Natural killer cell (primary cell): ENCODE data around the gene BCAM. TPM values are rescaled to one million over a fixed set of nuclear protein-coding genes. Genes with fewer than 3 reads are reported as not detected.

ENCODE experiments used
- ATAC-seq, 3 donors: fragments of 150-1000 bp in 2 of 3; fragments of 200-7000 bp in 1 of 3; cut with Tn5 transposase; 1 replicate in 1 of 3; 2 replicates in 2 of 3; pipeline ENCODE4 v1.10.0; 2021; ENCODE audit warnings: mild to moderate bottlenecking in 2 of 3, moderate library complexity in 2 of 3
- DNase-seq, 2 donors: peaks; one replicate each; pipeline versions ENCODE4 v3.0.0 to v3.0.0-alpha.2; 2013 to 2021; ENCODE audit warnings: mixed read lengths in 1 of 2
- H3K27ac ChIP-seq: one replicate; pipeline ENCODE4 v1.5.1; 2013; ENCODE audit warnings: mild to moderate bottlenecking, low read length
- H3K27me3 ChIP-seq: one replicate; pipeline ENCODE4 v1.6.1; 2013; ENCODE audit warnings: low read length; ENCODE audit not compliant: control insufficient read depth, insufficient read depth
- H3K36me3 ChIP-seq: one replicate; pipeline ENCODE4 v1.6.1; 2013; ENCODE audit warnings: low read length; ENCODE audit not compliant: control insufficient read depth, insufficient read depth
- H3K4me1 ChIP-seq: one replicate; pipeline ENCODE4 v1.6.1; 2013; ENCODE audit warnings: low read length; ENCODE audit not compliant: control insufficient read depth, insufficient read depth
- H3K4me3 ChIP-seq: one replicate; pipeline ENCODE4 v1.5.1; 2013; ENCODE audit warnings: low read length
- H3K9me3 ChIP-seq: one replicate; pipeline ENCODE4 v1.6.1; 2013; ENCODE audit warnings: low read length; ENCODE audit not compliant: control insufficient read depth, insufficient read depth
- H3K27ac Mint-ChIP-seq, 2 donors: one replicate each; pipeline ENCODE4 v1.8.0; 2022; ENCODE audit warnings: mild to moderate bottlenecking in 2 of 2, mixed read lengths in 2 of 2, moderate library complexity in 1 of 2
- H3K27me3 Mint-ChIP-seq, 2 donors: one replicate each; pipeline ENCODE4 v1.8.0; 2022; ENCODE audit warnings: low read depth in 2 of 2, mixed read lengths in 2 of 2
- H3K36me3 Mint-ChIP-seq: one replicate; pipeline ENCODE4 v1.8.0; 2022; ENCODE audit warnings: mixed read lengths
- H3K4me1 Mint-ChIP-seq, 2 donors: one replicate each; pipeline ENCODE4 v1.8.0; 2022; ENCODE audit warnings: mixed read lengths in 2 of 2
- H3K4me3 Mint-ChIP-seq: one replicate; pipeline ENCODE4 v1.8.0; 2022; ENCODE audit warnings: mild to moderate bottlenecking, moderate library complexity, mixed read lengths
- H3K9me3 Mint-ChIP-seq, 2 donors: one replicate each; pipeline ENCODE4 v1.8.0; 2022; ENCODE audit warnings: mixed read lengths in 2 of 2
- WGBS: methylation state at CpG from one replicate; pipeline ENCODE4 v1.1.7; 2013; ENCODE audit warnings: missing lambda C conversion rate; ENCODE audit not compliant: insufficient coverage; 5-methylcytosine and 5-hydroxymethylcytosine counted together
- intact Hi-C: fragments of 100-400 bp; cut with micrococcal nuclease; formaldehyde crosslinking; loops from one replicate; pipeline ENCODE4 v1.14.2; 2022
- total RNA-seq, 4 donors: library from RNA; stranded (reverse); fragments of 120-200 nt in 1 of 4; gene quantifications; one replicate each; pipeline versions ENCODE4 v1.2.3 to v1.2.4, GENCODE V29; 2013 to 2022
- TF ChIP-seq, protein P1 (sequence below): fragments of 200-600 bp; IDR thresholded peaks from one replicate; pipeline ENCODE4 v1.8.0; 2022; ENCODE audit warnings: antibody characterized with exemption

Gene BCAM
- total RNA-seq, 3 donors from 2014 or later (not counting 1 experiment from before 2014, with no cell fraction given): not detected

DNA sequence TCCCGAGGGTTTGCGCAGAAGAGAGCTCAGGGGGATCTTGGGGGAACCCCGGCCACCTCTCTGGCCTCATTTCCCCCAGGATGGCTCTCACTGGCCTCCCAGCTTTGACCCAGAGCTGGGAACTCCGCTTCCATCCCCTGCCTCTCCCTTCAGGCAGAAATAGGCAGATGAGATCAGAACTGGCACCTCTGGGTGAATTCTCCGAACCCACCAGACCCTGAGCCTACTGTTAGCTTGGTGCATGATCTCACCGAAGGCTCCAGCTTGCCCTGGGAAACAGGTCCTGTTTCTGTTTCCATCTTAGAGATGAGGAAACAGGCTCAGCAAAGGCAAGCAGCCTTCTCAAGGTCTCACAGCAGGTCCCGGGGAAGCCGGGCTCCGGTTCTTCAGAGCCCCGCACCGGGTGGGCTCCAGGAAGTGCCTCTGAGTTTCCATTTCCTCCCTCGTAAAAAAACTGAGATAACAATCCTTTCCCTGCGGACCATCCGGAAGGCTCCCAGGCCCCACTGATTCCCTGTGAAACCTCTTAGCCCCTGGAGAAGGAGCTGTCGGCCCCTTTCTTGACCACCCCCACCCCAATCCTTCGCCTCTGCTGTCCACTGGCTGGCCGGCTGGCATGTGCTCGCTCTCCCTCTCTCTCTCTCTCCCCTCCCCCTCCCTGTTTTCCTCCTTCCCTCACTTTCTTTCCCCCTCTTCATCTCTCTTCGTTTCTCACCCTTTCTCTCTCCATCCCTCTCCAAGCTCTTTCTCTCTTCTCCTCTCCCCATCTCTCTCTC is 39.3 kb downstream of the BCAM start:
- Histone ChIP-seq H3K36me3 (no peaks in the 10 kb centered on the region), H3K27me3 (peaks cover 13% of the 10 kb centered on the region), H3K4me1 (peaks cover 39% of the 10 kb centered on the region), H3K27ac (no peak overlapping the region), H3K4me3 (no peak overlapping the region), H3K9me3 (no peaks in the 10 kb centered on the region)
- Mint-ChIP-seq H3K36me3 (no peaks in the 10 kb centered on the region), H3K9me3 (no peaks in the 10 kb centered on the region), H3K27ac (no peak overlapping the region), H3K4me3 (peak overlapping the region; percentile 43), H3K4me1 (peaks cover 17 to 27% of the 10 kb centered on the region in 2 donors), H3K27me3 (peaks cover 0 to 20% of the 10 kb centered on the region in 2 donors)
- TF ChIP-seq, protein P1, sequence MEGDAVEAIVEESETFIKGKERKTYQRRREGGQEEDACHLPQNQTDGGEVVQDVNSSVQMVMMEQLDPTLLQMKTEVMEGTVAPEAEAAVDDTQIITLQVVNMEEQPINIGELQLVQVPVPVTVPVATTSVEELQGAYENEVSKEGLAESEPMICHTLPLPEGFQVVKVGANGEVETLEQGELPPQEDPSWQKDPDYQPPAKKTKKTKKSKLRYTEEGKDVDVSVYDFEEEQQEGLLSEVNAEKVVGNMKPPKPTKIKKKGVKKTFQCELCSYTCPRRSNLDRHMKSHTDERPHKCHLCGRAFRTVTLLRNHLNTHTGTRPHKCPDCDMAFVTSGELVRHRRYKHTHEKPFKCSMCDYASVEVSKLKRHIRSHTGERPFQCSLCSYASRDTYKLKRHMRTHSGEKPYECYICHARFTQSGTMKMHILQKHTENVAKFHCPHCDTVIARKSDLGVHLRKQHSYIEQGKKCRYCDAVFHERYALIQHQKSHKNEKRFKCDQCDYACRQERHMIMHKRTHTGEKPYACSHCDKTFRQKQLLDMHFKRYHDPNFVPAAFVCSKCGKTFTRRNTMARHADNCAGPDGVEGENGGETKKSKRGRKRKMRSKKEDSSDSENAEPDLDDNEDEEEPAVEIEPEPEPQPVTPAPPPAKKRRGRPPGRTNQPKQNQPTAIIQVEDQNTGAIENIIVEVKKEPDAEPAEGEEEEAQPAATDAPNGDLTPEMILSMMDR: no peak
- ATAC-seq: no peak
- WGBS: 44% methylated on average over 19 of the region's 19 CpGs
- peak in 1 of 2 donors; percentile 32 for DNase-seq
- intact Hi-C loops: loop anchor here (5.0 to 10.0 kb wide), 2 partner anchors 126 to 153 kb away; partner anchors contain the start of gene CEACAM16

DNA sequence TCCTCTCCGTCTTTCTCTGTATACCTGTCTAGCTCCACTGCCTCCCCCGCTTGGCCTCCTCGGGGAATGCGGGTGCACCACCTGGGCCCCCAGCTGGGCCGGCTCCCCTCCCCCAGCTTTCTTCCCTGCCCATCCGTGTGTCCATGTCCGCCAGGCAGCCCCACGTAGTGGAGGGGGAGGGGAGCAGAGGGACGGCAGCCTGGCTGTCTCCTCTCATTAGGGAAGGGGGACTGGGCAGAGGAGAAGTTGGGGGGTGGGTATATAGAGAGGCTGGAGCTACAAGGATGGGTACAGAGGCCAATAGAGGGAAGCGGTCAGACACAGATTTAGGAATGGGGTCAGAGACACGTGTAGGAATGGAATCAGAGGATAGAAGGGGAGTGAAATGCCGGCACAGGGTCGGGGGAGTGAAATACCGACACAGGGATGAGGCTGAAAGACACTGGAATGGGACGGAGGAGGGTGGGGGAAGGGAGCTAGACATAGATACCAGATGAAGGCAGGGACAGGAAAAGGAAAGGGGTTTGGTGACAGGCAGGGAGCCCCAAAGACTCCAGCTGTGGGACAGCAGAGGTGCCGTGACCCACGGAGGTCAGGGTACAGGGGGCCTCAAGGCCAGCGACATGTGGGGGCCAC is 40.0 kb downstream of the BCAM start:
- Mint-ChIP-seq H3K36me3 (no peaks in the 10 kb centered on the region), H3K4me3 (no peak overlapping the region), H3K4me1 (peaks cover 17 to 27% of the 10 kb centered on the region in 2 donors), H3K27me3 (peaks cover 0 to 22% of the 10 kb centered on the region in 2 donors), H3K9me3 (no peaks in the 10 kb centered on the region), H3K27ac (no peak overlapping the region)
- DNase-seq (no peak), ATAC-seq (no peak)
- Histone ChIP-seq H3K27me3 (peaks cover 13% of the 10 kb centered on the region), H3K27ac (no peak overlapping the region), H3K36me3 (no peaks in the 10 kb centered on the region), H3K4me1 (peaks cover 39% of the 10 kb centered on the region), H3K9me3 (no peaks in the 10 kb centered on the region), H3K4me3 (no peak overlapping the region)
- TF ChIP-seq, protein P1: no peak
- 57% methylated on average over 18 of the region's 18 CpGs for WGBS
- intact Hi-C loops: loop anchor here (5.0 to 10.0 kb wide), 2 partner anchors 127 to 154 kb away; partner anchors contain the start of gene CEACAM16

DNA sequence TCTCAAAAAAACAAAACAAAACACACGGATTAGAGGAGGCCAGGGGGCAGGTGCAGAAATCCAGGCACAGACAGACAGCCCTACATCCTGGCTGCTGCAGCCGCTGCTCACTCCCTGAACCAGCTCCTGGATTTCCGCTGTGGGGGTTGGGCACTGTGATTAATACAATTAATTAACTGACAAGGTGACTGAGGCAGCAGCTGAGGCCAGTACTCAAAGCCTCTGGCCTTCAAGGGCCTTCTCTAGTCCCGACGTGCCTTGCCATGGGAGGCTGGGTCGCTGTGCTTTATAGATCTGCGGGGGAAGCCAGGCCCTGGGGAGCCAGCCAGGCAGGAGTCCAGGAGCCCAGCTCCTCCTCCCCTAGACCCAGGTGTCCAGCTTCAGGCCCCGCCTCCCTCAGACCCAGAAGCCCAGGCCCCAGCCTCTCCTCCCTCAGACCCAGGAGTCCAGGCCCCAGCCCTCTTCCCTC is 41.8 kb downstream of the BCAM start:
- Histone ChIP-seq H3K27ac (no peak overlapping the region), H3K9me3 (no peaks in the 10 kb centered on the region), H3K4me3 (no peak overlapping the region), H3K4me1 (peaks cover 25% of the 10 kb centered on the region), H3K27me3 (peaks cover 13% of the 10 kb centered on the region), H3K36me3 (no peaks in the 10 kb centered on the region)
- ATAC-seq (no peak), DNase-seq (no peak)
- H3K27me3 Mint-ChIP-seq: peaks cover 0 to 13% of the 10 kb centered on the region in 2 donors
- no peak overlapping the region for H3K27ac Mint-ChIP-seq
- 88% methylated on average over 8 of the region's 8 CpGs for WGBS
- no peaks in the 10 kb centered on the region for H3K36me3 Mint-ChIP-seq
- intact Hi-C loops: no loop called here
- H3K9me3 Mint-ChIP-seq: no peaks in the 10 kb centered on the region
- no peak overlapping the region for H3K4me3 Mint-ChIP-seq
- TF ChIP-seq, protein P1: no peak
- H3K4me1 Mint-ChIP-seq: peaks cover 8 to 14% of the 10 kb centered on the region in 2 donors
